ENCODE data around the gene ACTL7B.
"Not testable (repeated sequence)": the region's sequence is repeated elsewhere in the genome, so short reads cannot be mapped to it uniquely, and the experiment has no call there.

Gene ACTL7B

DNA sequence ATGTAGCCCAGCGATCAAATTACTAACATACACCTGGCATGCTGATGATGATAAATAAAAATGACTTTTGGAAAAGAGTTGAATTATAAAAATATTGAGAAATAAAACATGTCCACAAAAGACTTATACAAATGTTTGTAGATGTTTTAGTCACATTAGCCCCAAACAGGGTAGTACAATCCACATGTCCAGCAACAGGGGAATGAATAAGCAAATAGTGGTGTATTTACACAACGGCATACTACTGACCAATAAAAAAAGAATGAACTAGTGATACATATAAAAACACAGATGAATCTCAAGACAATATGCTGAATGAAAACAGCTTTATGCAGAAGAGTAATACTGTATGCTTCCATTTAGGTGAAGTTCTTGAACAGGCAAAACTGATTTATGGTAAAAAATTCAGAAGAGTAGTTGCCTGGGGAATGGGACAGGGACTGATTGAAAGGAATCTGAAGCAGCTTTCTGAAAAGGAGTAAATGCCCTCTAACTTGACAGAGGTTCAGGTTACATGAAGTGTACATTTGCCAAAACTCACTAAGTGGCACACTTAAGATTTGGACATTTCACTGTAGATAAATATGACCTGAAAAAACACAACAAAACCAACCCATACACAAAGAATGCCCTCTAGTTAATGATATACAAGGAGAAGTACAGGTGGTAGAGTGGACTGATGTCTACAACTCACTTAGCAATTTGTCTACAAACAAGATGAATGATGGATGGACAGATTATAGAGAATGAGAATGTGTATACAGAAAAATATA lies 41.7 kb upstream of the ACTL7B start:
- H3K36me3 ChIP-seq (ENCODE audit: control insufficient read depth, insufficient read depth, low read length), result no peaks in the 10 kb centered on the region
- H3K9ac ChIP-seq, result no peak overlapping the region
- TF ChIP-seq, protein P1, sequence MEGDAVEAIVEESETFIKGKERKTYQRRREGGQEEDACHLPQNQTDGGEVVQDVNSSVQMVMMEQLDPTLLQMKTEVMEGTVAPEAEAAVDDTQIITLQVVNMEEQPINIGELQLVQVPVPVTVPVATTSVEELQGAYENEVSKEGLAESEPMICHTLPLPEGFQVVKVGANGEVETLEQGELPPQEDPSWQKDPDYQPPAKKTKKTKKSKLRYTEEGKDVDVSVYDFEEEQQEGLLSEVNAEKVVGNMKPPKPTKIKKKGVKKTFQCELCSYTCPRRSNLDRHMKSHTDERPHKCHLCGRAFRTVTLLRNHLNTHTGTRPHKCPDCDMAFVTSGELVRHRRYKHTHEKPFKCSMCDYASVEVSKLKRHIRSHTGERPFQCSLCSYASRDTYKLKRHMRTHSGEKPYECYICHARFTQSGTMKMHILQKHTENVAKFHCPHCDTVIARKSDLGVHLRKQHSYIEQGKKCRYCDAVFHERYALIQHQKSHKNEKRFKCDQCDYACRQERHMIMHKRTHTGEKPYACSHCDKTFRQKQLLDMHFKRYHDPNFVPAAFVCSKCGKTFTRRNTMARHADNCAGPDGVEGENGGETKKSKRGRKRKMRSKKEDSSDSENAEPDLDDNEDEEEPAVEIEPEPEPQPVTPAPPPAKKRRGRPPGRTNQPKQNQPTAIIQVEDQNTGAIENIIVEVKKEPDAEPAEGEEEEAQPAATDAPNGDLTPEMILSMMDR (IDR thresholded peaks at IDR 0.05), result no peak

DNA sequence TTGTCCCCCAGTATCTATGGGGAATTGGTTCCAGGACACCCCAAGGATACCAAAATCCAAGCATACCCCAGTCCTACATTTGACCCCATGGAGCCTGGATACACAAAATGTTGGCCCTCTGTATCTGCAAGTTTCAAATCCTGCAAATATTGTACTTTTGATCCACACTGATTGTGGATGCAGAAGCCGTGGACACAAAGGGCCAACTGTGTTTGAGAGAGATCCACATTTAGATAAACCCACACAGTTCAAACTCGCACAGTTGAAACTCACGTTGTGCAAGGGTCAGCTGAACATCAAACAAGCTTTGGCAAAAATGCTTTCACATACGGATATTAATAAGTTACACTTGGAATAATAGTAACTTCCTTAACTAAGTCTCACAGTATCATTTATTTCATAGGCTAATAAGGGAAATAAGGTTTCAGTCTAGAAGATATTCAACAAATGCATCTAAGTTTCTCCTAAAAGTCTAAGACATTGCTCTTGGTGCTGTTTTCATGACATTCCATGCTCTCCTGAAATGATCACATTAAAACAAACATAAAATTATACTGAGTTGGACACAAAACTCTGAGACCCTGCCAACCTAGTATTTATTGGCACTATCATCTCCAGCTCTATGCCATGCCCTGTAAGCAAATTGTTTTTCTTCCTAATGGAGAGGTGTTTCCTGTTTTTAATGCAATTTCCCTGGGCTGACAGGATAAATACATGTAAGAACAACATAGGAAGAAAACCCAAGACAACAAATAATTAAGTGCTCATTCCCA lies 38.6 kb upstream of the ACTL7B start:
- H3K9ac ChIP-seq, result no peak overlapping the region
- no peak overlapping the region for H3K27ac ChIP-seq
- no peak overlapping the region for H3K4me3 ChIP-seq (ENCODE audit: low read depth, low read length)
- no peaks in the 10 kb centered on the region for H3K4me1 ChIP-seq
- TF ChIP-seq, protein P1 (IDR thresholded peaks at IDR 0.05), result no peak
- no peak overlapping the region for H2AFZ ChIP-seq
- H3K36me3 ChIP-seq (ENCODE audit: control insufficient read depth, insufficient read depth, low read length), result no peaks in the 10 kb centered on the region
- H3K4me2 ChIP-seq (ENCODE audit: low read length), result no peak overlapping the region
- H3K9me3 ChIP-seq (ENCODE audit: control insufficient read depth, low read length), result no peaks in the 10 kb centered on the region
- no peaks in the 10 kb centered on the region for H3K27me3 ChIP-seq (ENCODE audit: control insufficient read depth, insufficient read depth, low read length)
- no peaks in the 10 kb centered on the region for H3K79me2 ChIP-seq

More for the DNA sequence above, 41.7 kb upstream of the ACTL7B start:
- no peaks in the 10 kb centered on the region for H3K79me2 ChIP-seq
- H3K27me3 ChIP-seq (ENCODE audit: control insufficient read depth, insufficient read depth, low read length), result no peaks in the 10 kb centered on the region
- H3K4me3 ChIP-seq (ENCODE audit: low read depth, low read length), result no peak overlapping the region
- no peak overlapping the region for H3K27ac ChIP-seq
- no peaks in the 10 kb centered on the region for H3K9me3 ChIP-seq (ENCODE audit: control insufficient read depth, low read length)
- H2AFZ ChIP-seq, result no peak overlapping the region
- H3K4me1 ChIP-seq, result no peaks in the 10 kb centered on the region
- no peak overlapping the region for H3K4me2 ChIP-seq (ENCODE audit: low read length)

DNA sequence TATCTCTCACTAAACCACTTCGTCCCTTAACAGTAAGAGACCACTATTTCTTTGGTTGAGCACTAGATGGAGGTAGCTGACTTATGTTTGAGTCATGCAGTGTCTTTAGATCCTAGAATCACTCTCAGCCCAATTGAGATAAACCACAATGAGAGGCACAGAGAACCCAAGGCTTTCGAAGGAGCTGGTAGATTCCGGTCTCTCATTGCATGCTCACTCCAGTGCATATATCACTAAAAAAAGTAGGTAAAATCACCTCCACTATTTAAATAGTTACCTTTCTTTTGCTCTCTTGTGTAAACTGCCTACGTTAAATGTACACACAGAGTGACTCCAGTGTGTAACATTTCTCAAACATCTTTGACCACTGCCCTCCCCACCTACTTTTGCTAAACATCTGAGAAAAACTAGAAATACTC lies 33.9 kb upstream of the ACTL7B start:
- Histone ChIP-seq H3K4me3 (ENCODE audit: low read depth, low read length) (no peak overlapping the region), H3K9ac (no peak overlapping the region), H3K9me3 (ENCODE audit: control insufficient read depth, low read length) (no peaks in the 10 kb centered on the region), H2AFZ (no peak overlapping the region), H3K79me2 (no peaks in the 10 kb centered on the region), H3K36me3 (ENCODE audit: control insufficient read depth, insufficient read depth, low read length) (no peaks in the 10 kb centered on the region), H3K27ac (no peak overlapping the region), H3K4me2 (ENCODE audit: low read length) (no peak overlapping the region), H3K27me3 (ENCODE audit: control insufficient read depth, insufficient read depth, low read length) (no peaks in the 10 kb centered on the region), H3K4me1 (no peaks in the 10 kb centered on the region)
- TF ChIP-seq, protein P1 (IDR thresholded peaks at IDR 0.05), result no peak

DNA sequence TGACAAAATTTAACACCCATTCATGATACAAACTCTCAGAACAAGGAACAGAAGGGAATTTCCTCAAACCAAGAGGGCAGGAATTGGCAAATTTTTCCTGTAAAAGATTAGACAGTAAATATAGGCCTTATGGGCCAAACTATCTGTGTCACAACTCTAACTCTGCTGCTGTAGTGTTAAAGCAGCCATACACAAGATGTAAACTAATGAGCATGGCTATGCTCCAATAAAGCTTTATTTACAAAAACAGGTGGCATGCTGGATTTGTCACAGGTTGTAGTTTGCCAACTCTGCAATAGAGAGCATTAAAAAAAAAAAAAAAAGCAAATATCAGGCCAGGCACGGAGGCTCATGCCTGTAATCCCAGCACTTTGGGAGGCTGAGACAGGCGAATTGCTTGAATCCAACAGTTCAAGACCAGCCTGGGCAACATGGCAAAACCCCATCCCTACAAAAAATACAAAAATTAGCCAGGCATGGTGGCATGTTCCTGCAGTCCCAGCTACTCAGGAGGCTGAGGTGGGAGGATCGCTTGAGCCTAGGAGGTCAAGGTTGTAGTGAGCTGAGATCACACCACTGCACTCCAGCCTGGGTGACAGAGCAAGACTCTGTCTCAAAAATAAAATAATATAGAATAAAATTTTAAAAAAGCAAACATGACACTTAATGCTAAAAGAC lies 30.9 kb upstream of the ACTL7B start:
- H3K27ac ChIP-seq; H2AFZ ChIP-seq; H3K79me2 ChIP-seq; H3K4me2 ChIP-seq (ENCODE audit: low read length); H3K4me3 ChIP-seq (ENCODE audit: low read depth, low read length); H3K4me1 ChIP-seq; H3K9me3 ChIP-seq (ENCODE audit: control insufficient read depth, low read length); H3K36me3 ChIP-seq (ENCODE audit: control insufficient read depth, insufficient read depth, low read length); H3K27me3 ChIP-seq (ENCODE audit: control insufficient read depth, insufficient read depth, low read length); H3K9ac ChIP-seq: not testable (repeated sequence)

All from parathyroid adenoma (tissue), 2 donors.